Measurements from ENCODE around the gene TMEM222. TPM values are rescaled to one million over a fixed set of nuclear protein-coding genes. Genes with fewer than 3 reads are reported as not detected.

Gene TMEM222
- total and polyA plus RNA-seq, 10 of the 15 experiments (the other 5 are each of a cell fraction or from before 2014, with no cell fraction given), result 3.8 to 43.5 (median 35.4) TPM

DNA sequence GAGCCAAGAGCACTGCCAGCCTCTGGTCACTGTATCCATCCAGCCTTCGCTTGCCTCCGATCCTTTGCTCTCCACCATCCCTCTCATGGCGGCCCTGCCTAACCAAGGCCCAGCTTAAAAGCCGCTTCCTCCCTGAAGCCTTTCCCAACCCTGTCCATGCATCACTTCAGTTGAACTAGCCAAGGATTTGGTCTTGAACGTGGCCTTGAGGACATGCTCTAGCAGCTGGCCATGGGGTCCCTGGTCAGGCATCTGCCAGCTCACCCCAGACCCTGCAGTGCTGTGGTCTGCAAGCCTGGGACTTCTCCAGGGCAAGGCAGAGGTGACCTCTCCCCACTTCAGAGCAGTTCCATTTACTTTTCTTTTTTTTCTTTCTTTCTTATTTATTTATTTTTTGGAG, 14.8 kb downstream of the TMEM222 start:
- no peak overlapping the region for H3K4me2 ChIP-seq (ENCODE audit: control insufficient read depth, insufficient read depth)
- no peak overlapping the region for H3K9ac ChIP-seq (ENCODE audit: control insufficient read depth, insufficient read depth, low read length)
- peaks cover 12% of the 10 kb centered on the region for H3K4me1 ChIP-seq (ENCODE audit: control insufficient read depth, insufficient read depth, low read length)
- no peak overlapping the region for H2AFZ ChIP-seq (ENCODE audit: control insufficient read depth, low read depth, low read length)
- ChIA-PET CTCF (interaction anchor here (0.6 to 1.8 kb wide), 3 partner anchors 10 to 270 kb away, joined by 4 to 6 read pairs (median 4); no protein-coding TSS in a partner anchor), POLR2A (interaction anchor here (0.6 kb wide), 2 partner anchors 36 to 53 kb away, joined by 3 to 5 read pairs; no protein-coding TSS in a partner anchor), RAD21 (ENCODE audit: unreplicated experiment) (no interaction called here), SMC1A (ENCODE audit: uncharacterized antibody, unreplicated experiment) (no interaction called here)
- peaks cover 13 to 23% of the 10 kb centered on the region in 2 experiments for H3K36me3 ChIP-seq (ENCODE audit: control insufficient read depth in 2 of 2, insufficient read depth in 2 of 2, low read length in 1 of 2)
- intact Hi-C loops (cut with micrococcal nuclease; ENCODE audit: unreplicated experiment) (no loop called here), in situ Hi-C loops (cut with MboI) (no loop called here)
- H3K4me3 ChIP-seq, result no peak overlapping the region
- FAIRE-seq (no peak), DNase-seq (ENCODE audit: low read depth, low spot score) (no peak), ATAC-seq (no peak)
- TF ChIP-seq POLR2A (IDR thresholded peaks at IDR 0.05; ENCODE audit: low read depth, low read length), result peak; percentile 30; the same call in 1 of the 2 replicates
- TF ChIP-seq, protein P1, sequence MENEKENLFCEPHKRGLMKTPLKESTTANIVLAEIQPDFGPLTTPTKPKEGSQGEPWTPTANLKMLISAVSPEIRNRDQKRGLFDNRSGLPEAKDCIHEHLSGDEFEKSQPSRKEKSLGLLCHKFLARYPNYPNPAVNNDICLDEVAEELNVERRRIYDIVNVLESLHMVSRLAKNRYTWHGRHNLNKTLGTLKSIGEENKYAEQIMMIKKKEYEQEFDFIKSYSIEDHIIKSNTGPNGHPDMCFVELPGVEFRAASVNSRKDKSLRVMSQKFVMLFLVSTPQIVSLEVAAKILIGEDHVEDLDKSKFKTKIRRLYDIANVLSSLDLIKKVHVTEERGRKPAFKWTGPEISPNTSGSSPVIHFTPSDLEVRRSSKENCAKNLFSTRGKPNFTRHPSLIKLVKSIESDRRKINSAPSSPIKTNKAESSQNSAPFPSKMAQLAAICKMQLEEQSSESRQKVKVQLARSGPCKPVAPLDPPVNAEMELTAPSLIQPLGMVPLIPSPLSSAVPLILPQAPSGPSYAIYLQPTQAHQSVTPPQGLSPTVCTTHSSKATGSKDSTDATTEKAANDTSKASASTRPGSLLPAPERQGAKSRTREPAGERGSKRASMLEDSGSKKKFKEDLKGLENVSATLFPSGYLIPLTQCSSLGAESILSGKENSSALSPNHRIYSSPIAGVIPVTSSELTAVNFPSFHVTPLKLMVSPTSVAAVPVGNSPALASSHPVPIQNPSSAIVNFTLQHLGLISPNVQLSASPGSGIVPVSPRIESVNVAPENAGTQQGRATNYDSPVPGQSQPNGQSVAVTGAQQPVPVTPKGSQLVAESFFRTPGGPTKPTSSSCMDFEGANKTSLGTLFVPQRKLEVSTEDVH (IDR thresholded peaks at IDR 0.05; ENCODE audit: low read depth, partially characterized antibody), result no peak
- WGBS (ENCODE audit: insufficient coverage, insufficient replicate concordance, low lambda C conversion rate, missing lambda C conversion rate), result 95% methylated on average over 5 of the region's 5 CpGs
- H3K27me3 ChIP-seq (replicated peaks in 1 of 2; ENCODE audit: control insufficient read depth in 2 of 2, insufficient read depth in 2 of 2, low read length in 1 of 2), result no peaks in the 10 kb centered on the region
- no TSS peak for BruUV-seq (replicated peaks)
- H3K9me3 ChIP-seq (replicated peaks; ENCODE audit: control insufficient read depth, insufficient read depth, low read length), result no peaks in the 10 kb centered on the region
- H3K27ac ChIP-seq (ENCODE audit: control insufficient read depth, insufficient read depth), result no peak overlapping the region
- no peaks in the 10 kb centered on the region for H4K20me1 ChIP-seq (ENCODE audit: control insufficient read depth, insufficient read depth)
- no peaks in the 10 kb centered on the region for H3K79me2 ChIP-seq (ENCODE audit: control insufficient read depth, insufficient read depth, low read length)

DNA sequence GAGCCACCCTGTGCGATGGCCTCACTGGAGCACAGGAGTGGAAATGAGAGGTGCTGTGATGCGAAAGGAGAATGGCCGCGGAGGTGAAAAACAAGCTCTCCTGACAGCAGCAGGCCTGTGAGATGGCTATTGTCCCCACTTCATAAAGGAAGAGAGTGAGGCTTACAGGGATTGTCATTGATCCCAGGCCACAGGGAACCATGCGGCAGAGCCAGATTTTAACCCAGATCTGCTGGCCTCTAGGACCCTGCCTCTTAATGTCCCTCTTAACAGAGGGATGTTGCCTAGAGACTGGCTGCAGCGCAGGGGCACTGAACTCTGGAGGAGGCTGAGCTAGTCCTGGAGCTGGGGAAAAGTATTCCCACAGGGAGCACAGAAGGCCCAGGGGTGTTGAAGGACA, 16.8 kb downstream of the TMEM222 start:
- Histone ChIP-seq H3K4me2 (ENCODE audit: control insufficient read depth, insufficient read depth) (no peak overlapping the region), H3K79me2 (ENCODE audit: control insufficient read depth, insufficient read depth, low read length) (peaks cover 5% of the 10 kb centered on the region), H3K4me3 (no peak overlapping the region), H3K9me3 (replicated peaks; ENCODE audit: control insufficient read depth, insufficient read depth, low read length) (no peaks in the 10 kb centered on the region), H3K27me3 (replicated peaks in 1 of 2; ENCODE audit: control insufficient read depth in 2 of 2, insufficient read depth in 2 of 2, low read length in 1 of 2) (no peaks in the 10 kb centered on the region), H2AFZ (ENCODE audit: control insufficient read depth, low read depth, low read length) (no peak overlapping the region), H3K9ac (ENCODE audit: control insufficient read depth, insufficient read depth, low read length) (no peak overlapping the region), H4K20me1 (ENCODE audit: control insufficient read depth, insufficient read depth) (no peaks in the 10 kb centered on the region), H3K36me3 (ENCODE audit: control insufficient read depth in 2 of 2, insufficient read depth in 2 of 2, low read length in 1 of 2) (peaks cover 4 to 15% of the 10 kb centered on the region in 2 experiments; a peak in 3 of 4 replicates), H3K27ac (ENCODE audit: control insufficient read depth, insufficient read depth) (no peak overlapping the region), H3K4me1 (ENCODE audit: control insufficient read depth, insufficient read depth, low read length) (peaks cover 32% of the 10 kb centered on the region)
- ChIA-PET RAD21 (ENCODE audit: unreplicated experiment) (interaction anchor here (0.7 kb wide), 3 partner anchors 23 to 505 kb away, joined by 3 to 4 read pairs (median 3); no protein-coding TSS in a partner anchor), POLR2A (interaction anchor here (1.1 kb wide), 1 partner anchor 16 kb away, joined by 3 read pairs; no protein-coding TSS in a partner anchor), SMC1A (ENCODE audit: uncharacterized antibody, unreplicated experiment) (no interaction called here), CTCF (interaction anchor here (0.8 kb wide), 1 partner anchor 49 kb away, joined by 3 read pairs; no protein-coding TSS in a partner anchor)
- in situ Hi-C loops (cut with MboI), result no loop called here
- DNase-seq (ENCODE audit: low read depth, low spot score) (no peak), ATAC-seq (no peak), FAIRE-seq (no peak)
- no TSS peak for BruUV-seq (replicated peaks)
- intact Hi-C loops (cut with micrococcal nuclease; ENCODE audit: unreplicated experiment), result no loop called here
- WGBS (ENCODE audit: insufficient coverage, insufficient replicate concordance, low lambda C conversion rate, missing lambda C conversion rate), result 98% methylated on average over 6 of the region's 6 CpGs
- no peak for TF ChIP-seq SREBF1 (IDR thresholded peaks at IDR 0.05; ENCODE audit: low read length)
- no peak for TF ChIP-seq NR2C1 (IDR thresholded peaks at IDR 0.05)
- no peak for TF ChIP-seq RB1 (IDR thresholded peaks at IDR 0.05; ENCODE audit: borderline replicate concordance)
- no peak for TF ChIP-seq IRF4 (IDR thresholded peaks at IDR 0.05; ENCODE audit: low read depth, low read length)

All from GM12878 (cell line).